ENCODE data around the gene ZBTB8A.

- no peak for TF ChIP-seq CTCF (IDR thresholded peaks at IDR 0.05)
- no peak for TF ChIP-seq POLR2A (IDR thresholded peaks at IDR 0.05)
These were observed 41.3 kb downstream of the ZBTB8A start for GRCh38 chr1:32580348-32581017.

Measured in adrenal gland (tissue), 5 donors.